Activated T-cell treated with anti-CD3 and anti-CD28 coated beads, Interleukin-2, amount 50 U/mL, for 4 hours (primary cell): ENCODE data around the gene NHSL2. TPM values are rescaled to one million over a fixed set of nuclear protein-coding genes. Genes with fewer than 3 reads are reported as not detected.
"Not testable (repeated sequence)": the region's sequence is repeated elsewhere in the genome, so short reads cannot be mapped to it uniquely, and the experiment has no call there.

Experiments
- ATAC-seq, 2 donors: fragments of 200-7000 bp; cut with Tn5 transposase; one replicate each; pipeline ENCODE4 v1.10.0; 2021
- DNase-seq: peaks from one replicate; pipeline ENCODE4 v3.0.0-alpha.2; 2020
- H3K27me3 Mint-ChIP-seq: one replicate; pipeline ENCODE4 v1.8.0; 2021; ENCODE audit warnings: low read depth, mixed read lengths
- H3K36me3 Mint-ChIP-seq: one replicate; pipeline ENCODE4 v1.8.0; 2022; ENCODE audit warnings: mixed read lengths; ENCODE audit not compliant: insufficient read depth
- H3K4me1 Mint-ChIP-seq: one replicate; pipeline ENCODE4 v1.8.0; 2021; ENCODE audit warnings: low read depth, mixed read lengths
- H3K4me3 Mint-ChIP-seq: one replicate; pipeline ENCODE4 v1.8.0; 2021; ENCODE audit warnings: mild to moderate bottlenecking, moderate library complexity, mixed read lengths
- H3K9me3 Mint-ChIP-seq: one replicate; pipeline ENCODE4 v1.8.0; 2021; ENCODE audit warnings: mixed read lengths
- total RNA-seq, 3 donors: library from RNA; stranded (reverse); gene quantifications; one replicate each; pipeline ENCODE4 v1.2.1, GENCODE V29; 2021

NHSL2 gene
- total RNA-seq, 3 donors from 2014 or later, result 0.30 to 0.65 (median 0.32) TPM

GRCh38 chrX:72141372-72142004, 230.8 kb downstream of the NHSL2 start:
- ATAC-seq, result peak; percentile 51 to 61
- DNase-seq, result no peak
- Mint-ChIP-seq H3K4me1 (peaks cover 34% of the 10 kb centered on the region), H3K9me3 (no peaks in the 10 kb centered on the region), H3K36me3 (peaks cover 1% of the 10 kb centered on the region), H3K27me3 (peaks cover 2% of the 10 kb centered on the region), H3K4me3 (peak overlapping the region; percentile 36)

GRCh38 chrX:72142094-72142793, 231.6 kb downstream of the NHSL2 start:
- no peak for DNase-seq
- no peaks in the 10 kb centered on the region for H3K9me3 Mint-ChIP-seq
- peaks cover 34% of the 10 kb centered on the region for H3K4me1 Mint-ChIP-seq
- ATAC-seq, result no peak
- peaks cover 1% of the 10 kb centered on the region for H3K36me3 Mint-ChIP-seq
- no peak overlapping the region for H3K4me3 Mint-ChIP-seq
- H3K27me3 Mint-ChIP-seq, result peaks cover 2% of the 10 kb centered on the region

GRCh38 chrX:72142794-72143608, 232.4 kb downstream of the NHSL2 start:
- peaks cover 34% of the 10 kb centered on the region for H3K4me1 Mint-ChIP-seq
- no peak overlapping the region for H3K4me3 Mint-ChIP-seq
- H3K9me3 Mint-ChIP-seq, result no peaks in the 10 kb centered on the region
- DNase-seq (no peak), ATAC-seq (no peak)
- peaks cover 1% of the 10 kb centered on the region for H3K36me3 Mint-ChIP-seq
- H3K27me3 Mint-ChIP-seq, result peaks cover 2% of the 10 kb centered on the region

GRCh38 chrX:72143609-72143907, 232.9 kb downstream of the NHSL2 start:
- peaks cover 1% of the 10 kb centered on the region for H3K36me3 Mint-ChIP-seq
- peaks cover 34% of the 10 kb centered on the region for H3K4me1 Mint-ChIP-seq
- ATAC-seq, result no peak
- H3K27me3 Mint-ChIP-seq, result peaks cover 2% of the 10 kb centered on the region
- H3K9me3 Mint-ChIP-seq, result no peaks in the 10 kb centered on the region
- DNase-seq, result no peak
- H3K4me3 Mint-ChIP-seq, result no peak overlapping the region

GRCh38 chrX:72145181-72145580, 234.5 kb downstream of the NHSL2 start:
- Mint-ChIP-seq H3K4me3 (no peak overlapping the region), H3K36me3 (peaks cover 1% of the 10 kb centered on the region), H3K27me3 (no peaks in the 10 kb centered on the region), H3K9me3 (no peaks in the 10 kb centered on the region), H3K4me1 (peaks cover 33% of the 10 kb centered on the region)
- no peak for DNase-seq
- no peak for ATAC-seq

- Mint-ChIP-seq H3K4me3 (no peak overlapping the region), H3K27me3 (no peaks in the 10 kb centered on the region), H3K4me1 (peaks cover 20% of the 10 kb centered on the region), H3K36me3 (no peaks in the 10 kb centered on the region), H3K9me3 (no peaks in the 10 kb centered on the region)
- ATAC-seq, result no peak
- no peak for DNase-seq
Observed at GRCh38 chrX:72146527-72146926, 235.9 kb downstream of the NHSL2 start.

- Mint-ChIP-seq H3K4me3 (no peak overlapping the region), H3K9me3 (no peaks in the 10 kb centered on the region), H3K4me1 (no peaks in the 10 kb centered on the region), H3K36me3 (no peaks in the 10 kb centered on the region), H3K27me3 (no peaks in the 10 kb centered on the region)
- ATAC-seq (no peak), DNase-seq (no peak)
Observed at GRCh38 chrX:72158773-72159172, 248.1 kb downstream of the NHSL2 start.

- H3K36me3 Mint-ChIP-seq, result no peaks in the 10 kb centered on the region
- H3K4me3 Mint-ChIP-seq, result no peak overlapping the region
- no peak for DNase-seq
- no peaks in the 10 kb centered on the region for H3K4me1 Mint-ChIP-seq
- ATAC-seq, result no peak
- no peaks in the 10 kb centered on the region for H3K27me3 Mint-ChIP-seq
- H3K9me3 Mint-ChIP-seq, result no peaks in the 10 kb centered on the region
Observed at GRCh38 chrX:72159769-72160168, 249.1 kb downstream of the NHSL2 start.

GRCh38 chrX:72165551-72165950, 254.9 kb downstream of the NHSL2 start:
- no peak for ATAC-seq
- DNase-seq, result no peak
- no peak overlapping the region for H3K4me3 Mint-ChIP-seq
- H3K27me3 Mint-ChIP-seq, result no peaks in the 10 kb centered on the region
- peaks cover 5% of the 10 kb centered on the region for H3K4me1 Mint-ChIP-seq
- H3K36me3 Mint-ChIP-seq, result no peaks in the 10 kb centered on the region
- no peaks in the 10 kb centered on the region for H3K9me3 Mint-ChIP-seq

- Mint-ChIP-seq H3K27me3 (no peaks in the 10 kb centered on the region), H3K9me3 (no peaks in the 10 kb centered on the region), H3K4me3 (peak overlapping the region; percentile 65), H3K4me1 (peaks cover 5% of the 10 kb centered on the region), H3K36me3 (no peaks in the 10 kb centered on the region)
- peak; percentile 10 for DNase-seq
- ATAC-seq, result peak; percentile 43 to 78
Observed at GRCh38 chrX:72169008-72169728, 258.5 kb downstream of the NHSL2 start.

GRCh38 chrX:72176289-72176688, 265.6 kb downstream of the NHSL2 start:
- H3K4me1 Mint-ChIP-seq, result peaks cover 10% of the 10 kb centered on the region
- not testable (repeated sequence) for H3K4me3 Mint-ChIP-seq, H3K36me3 Mint-ChIP-seq, H3K27me3 Mint-ChIP-seq, ATAC-seq, DNase-seq, H3K9me3 Mint-ChIP-seq

GRCh38 chrX:72176981-72177380, 266.3 kb downstream of the NHSL2 start:
- ATAC-seq (no peak), DNase-seq (no peak)
- Mint-ChIP-seq H3K9me3 (no peaks in the 10 kb centered on the region), H3K27me3 (no peaks in the 10 kb centered on the region), H3K36me3 (no peaks in the 10 kb centered on the region), H3K4me3 (no peak overlapping the region), H3K4me1 (peaks cover 10% of the 10 kb centered on the region)

- no peak for DNase-seq
- Mint-ChIP-seq H3K4me3 (no peak overlapping the region), H3K4me1 (peaks cover 15% of the 10 kb centered on the region), H3K27me3 (no peaks in the 10 kb centered on the region), H3K36me3 (no peaks in the 10 kb centered on the region), H3K9me3 (no peaks in the 10 kb centered on the region)
- ATAC-seq, result no peak
Observed at GRCh38 chrX:72180539-72180938, 269.9 kb downstream of the NHSL2 start.
